ENCODE results near the gene ELF4. TPM values are rescaled to one million over a fixed set of nuclear protein-coding genes. Genes with fewer than 3 reads are reported as not detected.

Gene ELF4
- total RNA-seq, 1 donor from 2014 or later = 31.2 TPM

GRCh38 chrX:130058652-130059051 lies 51.6 kb downstream of the ELF4 start:
- Mint-ChIP-seq H3K9me3 (ENCODE audit: unreplicated experiment) (no peaks in the 10 kb centered on the region), H3K27ac (ENCODE audit: unreplicated experiment) (no peak overlapping the region), H3K4me3 (ENCODE audit: unreplicated experiment) (peak overlapping the region; percentile 54), H3K4me1 (ENCODE audit: low read depth, unreplicated experiment) (peaks cover 15% of the 10 kb centered on the region), H3K36me3 (ENCODE audit: low read depth, unreplicated experiment) (no peaks in the 10 kb centered on the region), H3K27me3 (ENCODE audit: low read depth, unreplicated experiment) (no peaks in the 10 kb centered on the region)
- Histone ChIP-seq H3K79me2 (ENCODE audit: insufficient read depth, low read length) (no peaks in the 10 kb centered on the region), H3K4me2 (ENCODE audit: low read length) (no peak overlapping the region), H3K4me3 (ENCODE audit: insufficient read depth, low read depth, low read length) (no peak overlapping the region), H4K20me1 (ENCODE audit: insufficient read depth, low read length) (no peaks in the 10 kb centered on the region), H3K27ac (ENCODE audit: low read depth, low read length) (no peak overlapping the region), H3K9me3 (ENCODE audit: insufficient read depth, low read depth, low read length) (no peaks in the 10 kb centered on the region), H3K36me3 (ENCODE audit: insufficient read depth, low read length) (no peaks in the 10 kb centered on the region), H2AFZ (ENCODE audit: low read depth, low read length) (no peak overlapping the region), H3K27me3 (ENCODE audit: insufficient read depth, low read length) (no peaks in the 10 kb centered on the region), H3K4me1 (ENCODE audit: insufficient read depth, low read length) (peaks cover 3% of the 10 kb centered on the region), H3K9ac (ENCODE audit: low read length) (no peak overlapping the region)
- FAIRE-seq (no peak), DNase-seq (ENCODE audit: low read depth) (no peak)
- TF ChIP-seq CTCF (IDR thresholded peaks at IDR 0.05; ENCODE audit: insufficient read depth, low read depth, low read length) = no peak
- TF ChIP-seq EZH2 (IDR thresholded peaks at IDR 0.05; ENCODE audit: insufficient read depth, low read length) = no peak

GRCh38 chrX:130057209-130057608 lies 53.1 kb downstream of the ELF4 start:
- Histone ChIP-seq H3K9me3 (ENCODE audit: insufficient read depth, low read depth, low read length) (no peaks in the 10 kb centered on the region), H3K4me3 (ENCODE audit: insufficient read depth, low read depth, low read length) (no peak overlapping the region), H3K9ac (ENCODE audit: low read length) (no peak overlapping the region), H3K4me2 (ENCODE audit: low read length) (no peak overlapping the region), H2AFZ (ENCODE audit: low read depth, low read length) (no peak overlapping the region), H3K36me3 (ENCODE audit: insufficient read depth, low read length) (no peaks in the 10 kb centered on the region), H3K4me1 (ENCODE audit: insufficient read depth, low read length) (peaks cover 3% of the 10 kb centered on the region), H4K20me1 (ENCODE audit: insufficient read depth, low read length) (no peaks in the 10 kb centered on the region), H3K27ac (ENCODE audit: low read depth, low read length) (no peak overlapping the region), H3K79me2 (ENCODE audit: insufficient read depth, low read length) (no peaks in the 10 kb centered on the region), H3K27me3 (ENCODE audit: insufficient read depth, low read length) (no peaks in the 10 kb centered on the region)
- TF ChIP-seq CTCF (IDR thresholded peaks at IDR 0.05; ENCODE audit: insufficient read depth, low read depth, low read length) (no peak), EZH2 (IDR thresholded peaks at IDR 0.05; ENCODE audit: insufficient read depth, low read length) (no peak)
- Mint-ChIP-seq H3K9me3 (ENCODE audit: unreplicated experiment) (no peaks in the 10 kb centered on the region), H3K27ac (ENCODE audit: unreplicated experiment) (no peak overlapping the region), H3K27me3 (ENCODE audit: low read depth, unreplicated experiment) (no peaks in the 10 kb centered on the region), H3K4me1 (ENCODE audit: low read depth, unreplicated experiment) (peaks cover 15% of the 10 kb centered on the region), H3K36me3 (ENCODE audit: low read depth, unreplicated experiment) (no peaks in the 10 kb centered on the region), H3K4me3 (ENCODE audit: unreplicated experiment) (no peak overlapping the region)
- no peak for FAIRE-seq
- no peak for DNase-seq (ENCODE audit: low read depth)

- FAIRE-seq (no peak), DNase-seq (ENCODE audit: low read depth) (no peak)
- no peaks in the 10 kb centered on the region for H3K79me2 ChIP-seq (ENCODE audit: insufficient read depth, low read length)
- Mint-ChIP-seq H3K27me3 (ENCODE audit: low read depth, unreplicated experiment) (no peaks in the 10 kb centered on the region), H3K27ac (ENCODE audit: unreplicated experiment) (no peak overlapping the region), H3K9me3 (ENCODE audit: unreplicated experiment) (no peaks in the 10 kb centered on the region), H3K4me1 (ENCODE audit: low read depth, unreplicated experiment) (peaks cover 15% of the 10 kb centered on the region), H3K36me3 (ENCODE audit: low read depth, unreplicated experiment) (no peaks in the 10 kb centered on the region), H3K4me3 (ENCODE audit: unreplicated experiment) (no peak overlapping the region)
- no peak overlapping the region for H3K4me3 ChIP-seq (ENCODE audit: insufficient read depth, low read depth, low read length)
- no peaks in the 10 kb centered on the region for H3K9me3 ChIP-seq (ENCODE audit: insufficient read depth, low read depth, low read length)
- H3K4me1 ChIP-seq (ENCODE audit: insufficient read depth, low read length) = peaks cover 3% of the 10 kb centered on the region
- H3K4me2 ChIP-seq (ENCODE audit: low read length) = no peak overlapping the region
- no peak overlapping the region for H2AFZ ChIP-seq (ENCODE audit: low read depth, low read length)
- TF ChIP-seq EZH2 (IDR thresholded peaks at IDR 0.05; ENCODE audit: insufficient read depth, low read length) = no peak
- no peak for TF ChIP-seq CTCF (IDR thresholded peaks at IDR 0.05; ENCODE audit: insufficient read depth, low read depth, low read length)
- H3K27ac ChIP-seq (ENCODE audit: low read depth, low read length) = no peak overlapping the region
- no peaks in the 10 kb centered on the region for H4K20me1 ChIP-seq (ENCODE audit: insufficient read depth, low read length)
- no peak overlapping the region for H3K9ac ChIP-seq (ENCODE audit: low read length)
- no peaks in the 10 kb centered on the region for H3K27me3 ChIP-seq (ENCODE audit: insufficient read depth, low read length)
- H3K36me3 ChIP-seq (ENCODE audit: insufficient read depth, low read length) = no peaks in the 10 kb centered on the region
Measured at GRCh38 chrX:130055899-130056298, 54.4 kb downstream of the ELF4 start.
